ENCODE results near the gene MRPL10. TPM values are rescaled to one million over a fixed set of nuclear protein-coding genes. Genes with fewer than 3 reads are reported as not detected.

Gene MRPL10
- total and polyA plus RNA-seq, 2 donors (not counting 1 experiment from before 2014, with no cell fraction given): 31.0 to 44.7 TPM

- Histone ChIP-seq H3K79me2 (ENCODE audit: control insufficient read depth, insufficient read depth, low read length) (no peaks in the 10 kb centered on the region), H3K4me2 (ENCODE audit: extremely low read depth, insufficient read depth, low read length) (peak overlapping the region; percentile 15), H3K9ac (ENCODE audit: insufficient read depth, low read length) (peak overlapping the region; percentile 67), H4K20me1 (ENCODE audit: control insufficient read depth, extremely low read depth, insufficient read depth, low read length) (no peaks in the 10 kb centered on the region), H3K4me1 (ENCODE audit: control insufficient read depth, extremely low read depth, insufficient read depth, low read length) (peaks cover 7% of the 10 kb centered on the region), H3K9me3 (ENCODE audit: control insufficient read depth, insufficient read depth, low read depth, low read length) (no peaks in the 10 kb centered on the region), H3K4me3 (replicated peaks in 1 of 4; ENCODE audit: control extremely low read depth in 1 of 4, insufficient read depth in 1 of 4, low read depth in 3 of 4, low read length in 4 of 4) (peak overlapping the region; percentile 79 to 92 (median 90)), H3K36me3 (ENCODE audit: control insufficient read depth, insufficient read depth, low read length) (no peaks in the 10 kb centered on the region), H2AFZ (ENCODE audit: low read length) (peak overlapping the region; percentile 97), H3K27ac (ENCODE audit: insufficient read depth, low read length) (no peak overlapping the region), H3K27me3 (ENCODE audit: control insufficient read depth, insufficient read depth, low read length) (peaks cover 21% of the 10 kb centered on the region)
- TF ChIP-seq EZH2 (IDR thresholded peaks at IDR 0.05; ENCODE audit: low read length, missing control alignments) (no peak), CTCF (conservative IDR thresholded peaks at IDR 0.05 in 1 of 2, IDR thresholded peaks at IDR 0.05 in 1 of 2; ENCODE audit: low read depth in 1 of 2, low read length in 2 of 2) (no peak)
- DNase-seq (ENCODE audit: low read depth in 2 of 2): no peak
These were observed 10.3 kb upstream of the MRPL10 start for GRCh38 chr17:47841488-47842291.

- Histone ChIP-seq H3K4me1 (ENCODE audit: control insufficient read depth, extremely low read depth, insufficient read depth, low read length) (peaks cover 7% of the 10 kb centered on the region), H3K9ac (ENCODE audit: insufficient read depth, low read length) (peak within 1 kb of the TSS; percentile 67), H3K27me3 (ENCODE audit: control insufficient read depth, insufficient read depth, low read length) (peaks cover 13% of the 10 kb centered on the region), H2AFZ (ENCODE audit: low read length) (peak within 1 kb of the TSS; percentile 97), H3K79me2 (ENCODE audit: control insufficient read depth, insufficient read depth, low read length) (no peaks in the 10 kb centered on the region), H3K36me3 (ENCODE audit: control insufficient read depth, insufficient read depth, low read length) (no peaks in the 10 kb centered on the region), H3K27ac (ENCODE audit: insufficient read depth, low read length) (peak within 1 kb of the TSS; percentile 61), H4K20me1 (ENCODE audit: control insufficient read depth, extremely low read depth, insufficient read depth, low read length) (no peaks in the 10 kb centered on the region), H3K4me2 (ENCODE audit: extremely low read depth, insufficient read depth, low read length) (peak within 1 kb of the TSS; percentile 96), H3K4me3 (replicated peaks in 1 of 4; ENCODE audit: control extremely low read depth in 1 of 4, insufficient read depth in 1 of 4, low read depth in 3 of 4, low read length in 4 of 4) (peak within 1 kb of the TSS; percentile 79 to 92 (median 90)), H3K9me3 (ENCODE audit: control insufficient read depth, insufficient read depth, low read depth, low read length) (no peaks in the 10 kb centered on the region)
- peak; percentile 66 to 81 for DNase-seq (ENCODE audit: low read depth in 2 of 2)
- TF ChIP-seq EZH2 (IDR thresholded peaks at IDR 0.05; ENCODE audit: low read length, missing control alignments) (no peak), CTCF (conservative IDR thresholded peaks at IDR 0.05 in 1 of 2, IDR thresholded peaks at IDR 0.05 in 1 of 2; ENCODE audit: low read depth in 1 of 2, low read length in 2 of 2) (peak; percentile 87 to 96)
These were observed 9.6 kb upstream of the MRPL10 start, which contains the start of gene SCRN2 for GRCh38 chr17:47840742-47841487. SCRN2 (minus strand) TSS chr17:47841273; CDS start chr17:47840843, 430 bp downstream.

Data from fibroblast of lung (primary cell).